IMR-90 (cell line): Measurements from ENCODE around the gene MYO7B. TPM values are rescaled to one million over a fixed set of nuclear protein-coding genes. Genes with fewer than 3 reads are reported as not detected.

Experiments
- ATAC-seq: fragments of 200-7000 bp; cut with Tn5 transposase; 2 replicates; pipeline ENCODE4 v1.9.1; 2020; ENCODE audit warnings: low read depth, mild to moderate bottlenecking, moderate library complexity
- BruUV-seq: library from RNA; stranded (reverse); fragments of 400-500 nt; replicated peaks from 2 replicates; lab custom pipeline; 2021; lab: Mats Ljungman, UMichigan
- CTCF ChIA-PET: fragments of 300-600 bp; formaldehyde crosslinking; extraction: SDS; loops from one replicate; lab custom pipeline; 2021; ENCODE audit warnings: antibody characterized with exemption; lab: Yijun Ruan, JAX
- POLR2A ChIA-PET: fragments of 300-600 bp; sonication (Branson Sonifier 250); formaldehyde crosslinking; loops from one replicate; lab custom pipeline; 2022; ENCODE audit warnings: antibody characterized with exemption; ENCODE audit not compliant: unreplicated experiment; lab: Charles Lee
- DNase-seq: peaks from one replicate; pipeline ENCODE4 v3.0.0; 2013
- H2AFZ ChIP-seq: replicated peaks from 2 replicates; pipeline ENCODE3; 2013; ENCODE audit warnings: low read length, mild to moderate bottlenecking; ENCODE audit not compliant: poor library complexity
- H2AK5ac ChIP-seq: 2 replicates; pipeline ENCODE4 v1.6.1; 2013; ENCODE audit warnings: low read depth, low read length, inconsistent platforms
- H2AK9ac ChIP-seq: replicated peaks from 2 replicates; pipeline ENCODE3; 2013; ENCODE audit warnings: mild to moderate bottlenecking, low read depth, low read length, moderate library complexity; ENCODE audit not compliant: poor library complexity
- H2BK120ac ChIP-seq: 2 replicates; pipeline ENCODE4 v1.6.1; 2013; ENCODE audit warnings: low read depth, low read length, inconsistent platforms
- H2BK15ac ChIP-seq: 3 replicates; pipeline ENCODE4 v1.6.1; 2013; ENCODE audit warnings: low read depth, low read length, inconsistent platforms
- H2BK20ac ChIP-seq: 2 replicates; pipeline ENCODE4 v1.6.1; 2013; ENCODE audit warnings: low read depth, mild to moderate bottlenecking, inconsistent platforms, low read length, moderate library complexity
- H2BK5ac ChIP-seq: 2 replicates; pipeline ENCODE4 v1.6.1; 2013; ENCODE audit warnings: mild to moderate bottlenecking, low read depth, low read length, inconsistent platforms; ENCODE audit not compliant: poor library complexity, severe bottlenecking
- H3K14ac ChIP-seq: replicated peaks from 2 replicates; pipeline ENCODE4 v1.6.1; 2013; ENCODE audit warnings: low read depth, low read length, inconsistent platforms
- H3K18ac ChIP-seq: 2 replicates; pipeline ENCODE4 v1.6.1; 2013; ENCODE audit warnings: low read depth, low read length, control low read depth
- H3K23ac ChIP-seq: 2 replicates; pipeline ENCODE4 v1.6.1; 2013; ENCODE audit warnings: low read depth, low read length, inconsistent platforms
- H3K27ac ChIP-seq: 2 replicates; pipeline ENCODE4 v1.5.1; 2013; ENCODE audit warnings: mild to moderate bottlenecking, control low read depth, low read length; ENCODE audit not compliant: insufficient read depth
- H3K27me3 ChIP-seq: 2 replicates; pipeline ENCODE4 v1.6.1; 2013; ENCODE audit warnings: low read length; ENCODE audit not compliant: control insufficient read depth, insufficient read depth
- H3K36me3 ChIP-seq: 2 replicates; pipeline ENCODE4 v1.6.1; 2013; ENCODE audit warnings: low read length, mixed read lengths; ENCODE audit not compliant: control insufficient read depth, insufficient read depth
- H3K4ac ChIP-seq: 2 replicates; pipeline ENCODE4 v1.6.1; 2013; ENCODE audit warnings: low read depth, low read length, inconsistent platforms
- H3K4me1 ChIP-seq: 2 replicates; pipeline ENCODE4 v1.6.1; 2013; ENCODE audit warnings: low read length, mixed read lengths; ENCODE audit not compliant: control insufficient read depth, insufficient read depth
- H3K4me2 ChIP-seq: 2 replicates; pipeline ENCODE4 v1.6.1; 2013; ENCODE audit warnings: low read depth, mild to moderate bottlenecking, control low read depth, low read length, moderate library complexity
- H3K4me3 ChIP-seq: 2 replicates; pipeline ENCODE4 v1.5.1; 2013; ENCODE audit warnings: low read depth, mild to moderate bottlenecking, control low read depth, low read length, moderate library complexity; ENCODE audit not compliant: insufficient read depth
- H3K56ac ChIP-seq: 2 replicates; pipeline ENCODE4 v1.6.1; 2013; ENCODE audit warnings: low read length, inconsistent platforms; ENCODE audit not compliant: insufficient read depth; ENCODE audit errors: extremely low read depth
- H3K79me1 ChIP-seq, 2 experiments: 2 replicates each; pipeline ENCODE4 v1.6.1; 2013; ENCODE audit warnings: low read length in 2 of 2, inconsistent platforms in 1 of 2, low read depth in 1 of 2
- H3K9ac ChIP-seq: 2 replicates; pipeline ENCODE4 v1.6.1; 2013; ENCODE audit warnings: low read depth, low read length, control low read depth
- H3K9me1 ChIP-seq: 2 replicates; pipeline ENCODE4 v1.6.1; 2013; ENCODE audit warnings: low read length, inconsistent platforms; ENCODE audit not compliant: insufficient read depth
- H3K9me3 ChIP-seq: 2 replicates; pipeline ENCODE4 v1.6.1; 2013; ENCODE audit warnings: low read length; ENCODE audit not compliant: control insufficient read depth, insufficient read depth
- H4K20me1 ChIP-seq: 2 replicates; pipeline ENCODE4 v1.6.1; 2013; ENCODE audit warnings: low read length, inconsistent platforms; ENCODE audit not compliant: insufficient read depth
- H4K5ac ChIP-seq: 2 replicates; pipeline ENCODE4 v1.6.1; 2013; ENCODE audit warnings: mild to moderate bottlenecking, low read depth, low read length, control low read depth
- H4K8ac ChIP-seq, 2 experiments: 2 replicates each; pipeline ENCODE4 v1.6.1; 2013; ENCODE audit warnings: low read depth in 2 of 2, low read length in 2 of 2, control low read depth in 1 of 2, inconsistent platforms in 1 of 2
- H4K91ac ChIP-seq: 2 replicates; pipeline ENCODE4 v1.6.1; 2013; ENCODE audit warnings: low read depth, low read length, inconsistent platforms; ENCODE audit not compliant: insufficient read depth
- BHLHE40 ChIP-seq: fragments of 150-350 bp; IDR thresholded peaks from 2 replicates; pipeline ENCODE4 v1.6.1; 2016; ENCODE audit warnings: mild to moderate bottlenecking, low read depth, low read length
- CEBPB ChIP-seq: IDR thresholded peaks from 2 replicates; pipeline ENCODE4 v1.6.1; 2012; ENCODE audit warnings: low read depth, low read length, improper control_type of control experiment
- CHD1 ChIP-seq: IDR thresholded peaks from 2 replicates; pipeline ENCODE4 v1.6.1; 2012; ENCODE audit warnings: low read depth, low read length, improper control_type of control experiment
- MAFK ChIP-seq: IDR thresholded peaks from 2 replicates; pipeline ENCODE4 v1.6.1; 2012; ENCODE audit warnings: low read depth, low read length, improper control_type of control experiment
- MAZ ChIP-seq: IDR thresholded peaks from 2 replicates; pipeline ENCODE4 v1.6.1; 2012; ENCODE audit warnings: low read depth, mild to moderate bottlenecking, low read length, improper control_type of control experiment, moderate library complexity, borderline replicate concordance
- MXI1 ChIP-seq: IDR thresholded peaks from 2 replicates; pipeline ENCODE4 v1.6.1; 2012; ENCODE audit warnings: low read depth, mild to moderate bottlenecking, low read length, moderate library complexity, borderline replicate concordance
- POLR2A ChIP-seq: IDR thresholded peaks from 2 replicates; pipeline ENCODE4 v1.6.1; 2012; ENCODE audit warnings: mild to moderate bottlenecking, low read depth, low read length
- RAD21 ChIP-seq: IDR thresholded peaks from 2 replicates; pipeline ENCODE4 v1.6.1; 2012; ENCODE audit warnings: low read length, improper control_type of control experiment
- RFX5 ChIP-seq: IDR thresholded peaks from 2 replicates; pipeline ENCODE4 v1.8.0; 2012; ENCODE audit warnings: low read depth, mild to moderate bottlenecking, low read length, moderate library complexity
- USF2 ChIP-seq: fragments of 150-350 bp; IDR thresholded peaks from 2 replicates; pipeline ENCODE4 v1.6.1; 2017; ENCODE audit warnings: mild to moderate bottlenecking, antibody characterized with exemption, low read length, low read depth
- WGBS, 2 experiments: methylation state at CpG; one replicate each; pipeline versions ENCODE4 v1.1.5 to v1.1.7; 2013; ENCODE audit warnings: missing lambda C conversion rate in 2 of 2; ENCODE audit not compliant: insufficient read length in 1 of 2; ENCODE audit errors: extremely low coverage in 2 of 2; 5-methylcytosine and 5-hydroxymethylcytosine counted together
- dilution Hi-C: fragments of 300-500 bp; cut with HindIII; formaldehyde crosslinking; loops from one replicate; pipeline ENCODE4 v1.14.3; 2018; ENCODE audit warnings: low sequenced_read_pairs; ENCODE audit not compliant: unreplicated experiment
- in situ Hi-C: fragments of 300-500 bp; cut with MboI; formaldehyde crosslinking; loops from 3 replicates; pipeline ENCODE4 v1.14.3; 2019; ENCODE audit warnings: low sequenced_read_pairs, inconsistent platforms, mixed read lengths
- intact Hi-C: fragments of 100-400 bp; cut with micrococcal nuclease; formaldehyde crosslinking; loops from 2 replicates; pipeline ENCODE4 v1.10.0; 2022
- polyA plus RNA-seq, 3 experiments: library from polyadenylated mRNA; depleted of rRNA; stranded (reverse); fragments of >200 nt; gene quantifications; 2 replicates each; pipeline ENCODE4 v1.2.3, GENCODE V29; 2012; ENCODE audit warnings: low replicate concordance in 1 of 3
- total RNA-seq: library from RNA; depleted of rRNA; stranded (reverse); fragments of >200 nt; gene quantifications from 2 replicates; pipeline ENCODE4 v1.2.3, GENCODE V29; 2012
- TF ChIP-seq, protein P1 (sequence below): fragments of 150-350 bp; IDR thresholded peaks from 2 replicates; pipeline ENCODE4 v1.6.1; 2016; ENCODE audit warnings: low read depth, mild to moderate bottlenecking, low read length, moderate library complexity, borderline replicate concordance
- TF ChIP-seq, protein P2 (sequence below): conservative IDR thresholded peaks from 2 replicates; pipeline ENCODE4 v1.5.1; 2012; ENCODE audit warnings: mild to moderate bottlenecking, low read depth, low read length, improper control_type of control experiment

The MYO7B gene
- total and polyA plus RNA-seq, 2 of the 4 experiments (the other 2 are of a cell fraction) = 0.18 to 0.46 TPM

DNA sequence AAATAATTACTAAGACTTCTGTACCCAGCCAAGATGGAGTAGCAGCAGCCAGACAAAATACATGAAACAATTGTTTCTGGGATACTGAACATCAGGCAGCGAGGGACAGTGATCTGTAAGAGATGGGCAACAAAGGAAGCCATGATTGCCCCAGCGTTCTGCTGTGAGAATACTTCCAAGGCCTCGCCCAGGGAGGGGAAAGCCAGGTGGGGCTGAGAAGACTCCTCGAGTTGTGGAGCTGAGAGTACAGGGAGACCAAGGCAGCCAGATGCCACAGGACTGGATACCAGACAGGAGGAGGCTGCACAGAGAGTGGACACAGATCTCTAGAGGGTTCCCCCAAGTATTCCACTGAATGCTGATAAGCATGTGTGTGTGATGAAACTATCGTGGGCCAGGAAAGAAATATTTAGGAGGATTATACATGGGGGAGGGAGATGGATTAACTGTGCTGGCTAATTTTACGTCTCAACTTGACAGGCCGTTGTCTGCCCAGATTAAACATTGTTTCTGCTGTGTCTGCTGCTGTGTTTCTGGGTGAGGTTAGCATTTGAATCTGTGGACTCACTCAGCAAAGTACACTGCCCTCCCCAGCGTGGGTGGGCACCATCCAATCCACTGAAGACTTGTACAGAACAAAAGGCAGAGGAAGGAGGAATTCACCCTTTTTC lies 150.1 kb downstream of the MYO7B start:
- intact Hi-C loops = no loop called here
- POLR2A ChIA-PET = no interaction called here

More for the DNA sequence above, 150.1 kb downstream of the MYO7B start:
- in situ Hi-C loops (no loop called here), dilution Hi-C loops (no loop called here)
- Histone ChIP-seq H3K56ac (no peak overlapping the region), H3K4me2 (no peak overlapping the region), H2BK20ac (no peak overlapping the region), H3K4me1 (peaks cover 4% of the 10 kb centered on the region), H3K36me3 (no peaks in the 10 kb centered on the region), H4K5ac (no peak overlapping the region), H2AK5ac (no peak overlapping the region), H4K91ac (no peak overlapping the region), H3K27ac (no peak overlapping the region), H4K8ac (no peak overlapping the region), H2AK9ac (no peak overlapping the region), H3K9me3 (peaks cover 3% of the 10 kb centered on the region; the same call in 1 of the 2 replicates), H3K23ac (no peak overlapping the region), H2BK5ac (no peak overlapping the region), H3K4me3 (no peak overlapping the region), H3K27me3 (peaks cover 4% of the 10 kb centered on the region; the same call in 1 of the 2 replicates), H2BK120ac (no peak overlapping the region), H3K14ac (no peak overlapping the region), H2AFZ (no peak overlapping the region), H4K20me1 (no peaks in the 10 kb centered on the region), H3K4ac (no peak overlapping the region), H3K79me1 (no peaks in the 10 kb centered on the region), H3K9me1 (peaks cover 5% of the 10 kb centered on the region; the same call in 1 of the 2 replicates), H3K9ac (no peak overlapping the region), H3K18ac (no peak overlapping the region), H2BK15ac (no peak overlapping the region)
- no TSS peak for BruUV-seq
- peak; percentile 18; the same call in 1 of the 2 replicates for ATAC-seq
- no peak for DNase-seq
- CTCF ChIA-PET = no interaction called here
- no peak for TF ChIP-seq USF2
- TF ChIP-seq, protein P1, sequence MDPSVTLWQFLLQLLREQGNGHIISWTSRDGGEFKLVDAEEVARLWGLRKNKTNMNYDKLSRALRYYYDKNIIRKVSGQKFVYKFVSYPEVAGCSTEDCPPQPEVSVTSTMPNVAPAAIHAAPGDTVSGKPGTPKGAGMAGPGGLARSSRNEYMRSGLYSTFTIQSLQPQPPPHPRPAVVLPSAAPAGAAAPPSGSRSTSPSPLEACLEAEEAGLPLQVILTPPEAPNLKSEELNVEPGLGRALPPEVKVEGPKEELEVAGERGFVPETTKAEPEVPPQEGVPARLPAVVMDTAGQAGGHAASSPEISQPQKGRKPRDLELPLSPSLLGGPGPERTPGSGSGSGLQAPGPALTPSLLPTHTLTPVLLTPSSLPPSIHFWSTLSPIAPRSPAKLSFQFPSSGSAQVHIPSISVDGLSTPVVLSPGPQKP = no peak
- TF ChIP-seq BHLHE40 = no peak
- TF ChIP-seq CEBPB = no peak
- no peak for TF ChIP-seq MAFK
- no peak for TF ChIP-seq CHD1
- no peak for TF ChIP-seq POLR2A
- no peak for TF ChIP-seq RFX5
- TF ChIP-seq RAD21 = no peak
- TF ChIP-seq, protein P2, sequence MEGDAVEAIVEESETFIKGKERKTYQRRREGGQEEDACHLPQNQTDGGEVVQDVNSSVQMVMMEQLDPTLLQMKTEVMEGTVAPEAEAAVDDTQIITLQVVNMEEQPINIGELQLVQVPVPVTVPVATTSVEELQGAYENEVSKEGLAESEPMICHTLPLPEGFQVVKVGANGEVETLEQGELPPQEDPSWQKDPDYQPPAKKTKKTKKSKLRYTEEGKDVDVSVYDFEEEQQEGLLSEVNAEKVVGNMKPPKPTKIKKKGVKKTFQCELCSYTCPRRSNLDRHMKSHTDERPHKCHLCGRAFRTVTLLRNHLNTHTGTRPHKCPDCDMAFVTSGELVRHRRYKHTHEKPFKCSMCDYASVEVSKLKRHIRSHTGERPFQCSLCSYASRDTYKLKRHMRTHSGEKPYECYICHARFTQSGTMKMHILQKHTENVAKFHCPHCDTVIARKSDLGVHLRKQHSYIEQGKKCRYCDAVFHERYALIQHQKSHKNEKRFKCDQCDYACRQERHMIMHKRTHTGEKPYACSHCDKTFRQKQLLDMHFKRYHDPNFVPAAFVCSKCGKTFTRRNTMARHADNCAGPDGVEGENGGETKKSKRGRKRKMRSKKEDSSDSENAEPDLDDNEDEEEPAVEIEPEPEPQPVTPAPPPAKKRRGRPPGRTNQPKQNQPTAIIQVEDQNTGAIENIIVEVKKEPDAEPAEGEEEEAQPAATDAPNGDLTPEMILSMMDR = no peak
- TF ChIP-seq MAZ = no peak
- TF ChIP-seq MXI1 = no peak
- 79% methylated on average over 5 of the region's 8 CpGs; no CpG with 5 or more reads in 1 of the 2 experiments for WGBS, 2 experiments
